CD4-positive, alpha-beta T cell treated with Interferon alpha-2 for 1 hour (primary cell): ENCODE results near the gene EML1.

Experiments
- DNase-seq, 2 donors: peaks; one replicate each; pipeline ENCODE4 v3.0.0-alpha.2; 2020 to 2022

Gene EML1

GRCh38 chr14:99875421-99875820, 82.2 kb downstream of the EML1 start:
- DNase-seq: no peak

- no peak for DNase-seq
Observed at GRCh38 chr14:99875836-99876235, 82.6 kb downstream of the EML1 start.

- no peak for DNase-seq
Observed at GRCh38 chr14:99876406-99876805, 83.2 kb downstream of the EML1 start.

GRCh38 chr14:99878563-99878962, 85.3 kb downstream of the EML1 start:
- no peak for DNase-seq

- no peak for DNase-seq
Observed at GRCh38 chr14:99879401-99880295, 86.4 kb downstream of the EML1 start.

- DNase-seq: no peak
Observed at GRCh38 chr14:99880651-99881420, 87.6 kb downstream of the EML1 start.

- no peak for DNase-seq
Observed at GRCh38 chr14:99883866-99884650, 90.8 kb downstream of the EML1 start.

GRCh38 chr14:99884834-99885648, 91.8 kb downstream of the EML1 start:
- DNase-seq: peak; percentile 15 to 70

GRCh38 chr14:99885649-99885958, 92.4 kb downstream of the EML1 start:
- DNase-seq: no peak

- no peak for DNase-seq
Observed at GRCh38 chr14:99887407-99887806, 94.2 kb downstream of the EML1 start.

GRCh38 chr14:99888149-99888548, 94.9 kb downstream of the EML1 start:
- no peak for DNase-seq

GRCh38 chr14:99889268-99889667, 96.1 kb downstream of the EML1 start:
- no peak for DNase-seq

- DNase-seq: no peak
Observed at GRCh38 chr14:99891266-99891665, 98.1 kb downstream of the EML1 start.

- no peak for DNase-seq
Observed at GRCh38 chr14:99891900-99892299, 98.7 kb downstream of the EML1 start.

- DNase-seq: no peak
Observed at GRCh38 chr14:99892406-99892805, 99.2 kb downstream of the EML1 start.

GRCh38 chr14:99896361-99896760, 103.1 kb downstream of the EML1 start:
- no peak for DNase-seq

- DNase-seq: peak in 1 of 2 donors; percentile 21
Observed at GRCh38 chr14:99899578-99900178, 106.5 kb downstream of the EML1 start.

- DNase-seq: no peak
Observed at GRCh38 chr14:99902925-99903324, 109.7 kb downstream of the EML1 start.

GRCh38 chr14:99904506-99904905, 111.3 kb downstream of the EML1 start:
- no peak for DNase-seq

GRCh38 chr14:99905121-99905520, 111.9 kb downstream of the EML1 start:
- no peak for DNase-seq

GRCh38 chr14:99907761-99908652, 114.8 kb downstream of the EML1 start:
- DNase-seq: no peak
